ENCODE measurements around the gene FNDC3B.

DNA sequence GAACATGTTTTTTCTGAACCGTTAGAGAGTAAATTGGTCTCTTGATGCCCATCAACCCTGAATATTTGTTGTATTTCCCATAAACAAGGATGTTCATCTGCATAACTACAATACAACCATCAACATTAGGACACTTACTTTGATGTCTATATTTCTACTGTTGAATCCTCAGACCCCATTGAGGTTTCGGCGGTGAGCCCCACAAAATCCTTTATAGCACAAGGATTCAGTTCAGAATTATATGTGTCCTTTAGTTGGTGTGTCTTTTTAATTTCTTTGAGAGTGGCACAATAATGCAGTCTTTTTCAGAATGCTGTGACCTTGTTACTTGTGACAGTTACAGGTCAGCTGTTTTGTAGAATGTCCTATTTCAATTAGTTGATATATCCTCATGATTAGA is 158.0 kb downstream of the FNDC3B start:
- TF ChIP-seq, protein P1, sequence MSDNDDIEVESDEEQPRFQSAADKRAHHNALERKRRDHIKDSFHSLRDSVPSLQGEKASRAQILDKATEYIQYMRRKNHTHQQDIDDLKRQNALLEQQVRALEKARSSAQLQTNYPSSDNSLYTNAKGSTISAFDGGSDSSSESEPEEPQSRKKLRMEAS (IDR thresholded peaks at IDR 0.05; ENCODE audit: insufficient read depth, insufficient read length), result no peak
- TF ChIP-seq EZH2 (IDR thresholded peaks at IDR 0.05; ENCODE audit: borderline replicate concordance, low read depth, low read length, severe bottlenecking), result no peak
- TF ChIP-seq, protein P2, sequence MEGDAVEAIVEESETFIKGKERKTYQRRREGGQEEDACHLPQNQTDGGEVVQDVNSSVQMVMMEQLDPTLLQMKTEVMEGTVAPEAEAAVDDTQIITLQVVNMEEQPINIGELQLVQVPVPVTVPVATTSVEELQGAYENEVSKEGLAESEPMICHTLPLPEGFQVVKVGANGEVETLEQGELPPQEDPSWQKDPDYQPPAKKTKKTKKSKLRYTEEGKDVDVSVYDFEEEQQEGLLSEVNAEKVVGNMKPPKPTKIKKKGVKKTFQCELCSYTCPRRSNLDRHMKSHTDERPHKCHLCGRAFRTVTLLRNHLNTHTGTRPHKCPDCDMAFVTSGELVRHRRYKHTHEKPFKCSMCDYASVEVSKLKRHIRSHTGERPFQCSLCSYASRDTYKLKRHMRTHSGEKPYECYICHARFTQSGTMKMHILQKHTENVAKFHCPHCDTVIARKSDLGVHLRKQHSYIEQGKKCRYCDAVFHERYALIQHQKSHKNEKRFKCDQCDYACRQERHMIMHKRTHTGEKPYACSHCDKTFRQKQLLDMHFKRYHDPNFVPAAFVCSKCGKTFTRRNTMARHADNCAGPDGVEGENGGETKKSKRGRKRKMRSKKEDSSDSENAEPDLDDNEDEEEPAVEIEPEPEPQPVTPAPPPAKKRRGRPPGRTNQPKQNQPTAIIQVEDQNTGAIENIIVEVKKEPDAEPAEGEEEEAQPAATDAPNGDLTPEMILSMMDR (IDR thresholded peaks at IDR 0.05; ENCODE audit: extremely low read depth in 1 of 2, insufficient read depth in 1 of 2, low read depth in 1 of 2, low read length in 2 of 2), result no peak
- no peak for TF ChIP-seq POLR2A (IDR thresholded peaks at IDR 0.05; ENCODE audit: low read depth, low read length)
- no peak for TF ChIP-seq FOS (IDR thresholded peaks at IDR 0.05; ENCODE audit: borderline replicate concordance, insufficient read depth, low read length)
